DND-41 (cell line): ENCODE measurements around the gene GRIA4.

Source experiments
- ATAC-seq: fragments of 200-7000 bp; cut with Tn5 transposase; 3 replicates; pipeline ENCODE4 v1.9.1; 2021; ENCODE audit warnings: low read depth; ENCODE audit not compliant: insufficient read depth
- DNase-seq: peaks from one replicate; pipeline ENCODE4 v3.0.0-alpha.2; 2020
- H2AFZ ChIP-seq: 2 replicates; pipeline ENCODE4 v1.6.0; 2012; ENCODE audit warnings: low read depth, low read length
- H3K27ac ChIP-seq: 2 replicates; pipeline ENCODE4 v1.5.1; 2012; ENCODE audit warnings: low read length, inconsistent platforms
- H3K27me3 ChIP-seq: fragments of 200-600 bp; sonication (generic); 2 replicates; pipeline ENCODE4 v1.6.0; 2012; ENCODE audit warnings: low read length, mild to moderate bottlenecking, inconsistent platforms; ENCODE audit not compliant: insufficient read depth, poor library complexity
- H3K36me3 ChIP-seq: 2 replicates; pipeline ENCODE4 v1.5.1; 2012; ENCODE audit warnings: low read length, inconsistent platforms; ENCODE audit not compliant: insufficient read depth
- H3K4me1 ChIP-seq: 2 replicates; pipeline ENCODE4 v1.5.1; 2012; ENCODE audit warnings: mild to moderate bottlenecking, low read length; ENCODE audit not compliant: insufficient read depth
- H3K4me2 ChIP-seq: 2 replicates; pipeline ENCODE4 v1.6.0; 2012; ENCODE audit warnings: mild to moderate bottlenecking, moderate library complexity, low read length, inconsistent platforms; ENCODE audit not compliant: insufficient read depth
- H3K4me3 ChIP-seq, 2 experiments: fragments of 200-600 bp in 1 of 2; shearing (Covaris generic) in 1 of 2; 2 replicates each; pipeline ENCODE4 v1.5.1; 2012 to 2016; ENCODE audit warnings: inconsistent platforms in 2 of 2, low read length in 2 of 2, mild to moderate bottlenecking in 2 of 2, low read depth in 1 of 2, moderate library complexity in 1 of 2
- H3K79me2 ChIP-seq: 2 replicates; pipeline ENCODE4 v1.6.0; 2012; ENCODE audit warnings: low read length, inconsistent platforms; ENCODE audit not compliant: insufficient read depth
- H3K9ac ChIP-seq: 2 replicates; pipeline ENCODE4 v1.6.0; 2012; ENCODE audit warnings: low read depth, mild to moderate bottlenecking, inconsistent platforms, low read length, moderate library complexity
- H3K9me3 ChIP-seq: 2 replicates; pipeline ENCODE4 v1.5.1; 2012; ENCODE audit warnings: low read length, moderate library complexity, mild to moderate bottlenecking, inconsistent platforms; ENCODE audit not compliant: insufficient read depth, severe bottlenecking
- H4K20me1 ChIP-seq: 2 replicates; pipeline ENCODE4 v1.6.0; 2012; ENCODE audit warnings: low read length; ENCODE audit not compliant: insufficient read depth
- CTCF ChIP-seq: IDR thresholded peaks from 2 replicates; pipeline ENCODE4 v1.5.1; 2012; ENCODE audit warnings: borderline replicate concordance, low read length, moderate library complexity, mild to moderate bottlenecking; ENCODE audit not compliant: poor library complexity, severe bottlenecking; ENCODE audit errors: extremely low read depth
- EZH2 ChIP-seq: IDR thresholded peaks from 3 replicates; pipeline ENCODE4 v1.6.1; 2012; ENCODE audit warnings: borderline replicate concordance, low read depth, mild to moderate bottlenecking, moderate library complexity, low read length, inconsistent platforms; ENCODE audit not compliant: severe bottlenecking

Gene GRIA4

GRCh38 chr11:105799263-105799662 is 189.4 kb downstream of the GRIA4 start:
- H3K36me3 ChIP-seq, result no peaks in the 10 kb centered on the region
- no peaks in the 10 kb centered on the region for H3K79me2 ChIP-seq
- ATAC-seq (no peak), DNase-seq (no peak)
- TF ChIP-seq CTCF, result no peak
- no peak for TF ChIP-seq EZH2
- no peak overlapping the region for H3K27ac ChIP-seq
- H3K9me3 ChIP-seq, result no peaks in the 10 kb centered on the region
- no peaks in the 10 kb centered on the region for H3K4me1 ChIP-seq
- no peak overlapping the region for H3K4me3 ChIP-seq
- no peak overlapping the region for H3K9ac ChIP-seq
- H3K4me2 ChIP-seq, result no peak overlapping the region
- H4K20me1 ChIP-seq, result no peaks in the 10 kb centered on the region
- H3K27me3 ChIP-seq, result no peaks in the 10 kb centered on the region
- H2AFZ ChIP-seq, result no peak overlapping the region

GRCh38 chr11:105799728-105800462 is 190.0 kb downstream of the GRIA4 start:
- Histone ChIP-seq H3K27ac (no peak overlapping the region), H3K27me3 (no peaks in the 10 kb centered on the region), H3K4me1 (no peaks in the 10 kb centered on the region), H3K9me3 (no peaks in the 10 kb centered on the region), H2AFZ (no peak overlapping the region), H3K79me2 (no peaks in the 10 kb centered on the region), H3K9ac (no peak overlapping the region), H3K4me2 (no peak overlapping the region), H4K20me1 (no peaks in the 10 kb centered on the region), H3K4me3 (no peak overlapping the region), H3K36me3 (no peaks in the 10 kb centered on the region)
- TF ChIP-seq EZH2, result no peak
- TF ChIP-seq CTCF, result no peak
- ATAC-seq, result no peak
- no peak for DNase-seq

GRCh38 chr11:105802390-105802789 is 192.5 kb downstream of the GRIA4 start:
- no peak overlapping the region for H3K4me3 ChIP-seq
- H3K79me2 ChIP-seq, result no peaks in the 10 kb centered on the region
- H2AFZ ChIP-seq, result no peak overlapping the region

More at GRCh38 chr11:105802390-105802789, 192.5 kb downstream of the GRIA4 start:
- Histone ChIP-seq H3K9me3 (no peaks in the 10 kb centered on the region), H3K9ac (no peak overlapping the region), H3K4me2 (no peak overlapping the region), H3K27me3 (no peaks in the 10 kb centered on the region), H4K20me1 (no peaks in the 10 kb centered on the region), H3K36me3 (no peaks in the 10 kb centered on the region), H3K27ac (no peak overlapping the region), H3K4me1 (no peaks in the 10 kb centered on the region)
- no peak for TF ChIP-seq EZH2
- no peak for TF ChIP-seq CTCF
- DNase-seq (no peak), ATAC-seq (no peak)
